NCI-H446 (cell line): ENCODE data around the gene NDUFS6.
A peak's percentile ranks its signal among the peaks of the same experiment; 100 is the strongest.
"Not testable (repeated sequence)": the region's sequence is repeated elsewhere in the genome, so short reads cannot be mapped to it uniquely, and the experiment has no call there.

Source experiments
- DNase-seq, 2 experiments: peaks; one replicate each; lab custom pipeline; 2025; lab: John Stamatoyannopoulos, UW

Gene NDUFS6

DNA sequence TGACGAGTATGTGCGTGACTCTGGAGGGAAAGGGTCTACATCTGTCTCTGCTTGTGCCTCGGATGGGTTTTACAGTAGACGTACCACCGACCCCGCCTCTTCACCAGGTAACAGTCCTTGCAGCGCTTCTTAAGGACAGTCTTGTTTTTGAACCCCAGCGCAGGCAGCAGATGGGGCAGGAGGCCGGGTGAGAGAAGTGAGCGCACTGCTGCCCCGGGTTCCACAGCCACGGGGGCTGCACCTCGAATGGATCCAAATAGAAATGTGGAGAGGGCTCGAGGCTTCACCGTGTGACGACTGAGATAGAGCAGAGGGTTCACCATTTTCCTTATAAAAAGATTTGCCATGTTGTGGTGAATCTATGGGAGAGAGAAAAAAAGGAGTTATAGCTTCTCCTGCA, 2.6 kb upstream of the NDUFS6 start:
- DNase-seq = not testable (repeated sequence)

DNA sequence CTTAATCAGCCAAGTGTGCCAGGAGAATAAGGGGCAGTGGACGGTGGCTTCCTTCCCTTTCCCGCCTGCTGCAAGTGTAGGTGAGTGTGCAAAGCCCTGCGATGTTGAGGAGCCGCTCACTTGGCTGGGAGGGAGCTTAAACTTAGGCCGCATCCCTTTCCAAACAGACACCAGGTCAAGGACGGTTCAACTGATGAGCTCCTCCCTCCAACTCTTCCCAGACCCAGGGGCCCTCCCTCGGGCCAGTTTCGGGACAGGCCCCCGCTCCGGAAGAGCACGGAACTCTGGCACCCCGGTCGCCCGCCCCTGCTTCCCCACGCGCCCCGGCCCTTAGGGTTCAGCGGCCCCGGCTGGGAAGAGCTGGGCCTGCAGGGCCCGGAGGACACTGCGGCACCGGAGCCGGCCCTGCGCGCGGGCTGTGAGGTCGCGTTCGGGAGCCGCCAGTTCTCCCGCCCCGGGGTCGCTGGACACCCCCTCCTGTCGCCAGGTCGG, 2.1 kb upstream of the NDUFS6 start:
- no peak for DNase-seq

DNA sequence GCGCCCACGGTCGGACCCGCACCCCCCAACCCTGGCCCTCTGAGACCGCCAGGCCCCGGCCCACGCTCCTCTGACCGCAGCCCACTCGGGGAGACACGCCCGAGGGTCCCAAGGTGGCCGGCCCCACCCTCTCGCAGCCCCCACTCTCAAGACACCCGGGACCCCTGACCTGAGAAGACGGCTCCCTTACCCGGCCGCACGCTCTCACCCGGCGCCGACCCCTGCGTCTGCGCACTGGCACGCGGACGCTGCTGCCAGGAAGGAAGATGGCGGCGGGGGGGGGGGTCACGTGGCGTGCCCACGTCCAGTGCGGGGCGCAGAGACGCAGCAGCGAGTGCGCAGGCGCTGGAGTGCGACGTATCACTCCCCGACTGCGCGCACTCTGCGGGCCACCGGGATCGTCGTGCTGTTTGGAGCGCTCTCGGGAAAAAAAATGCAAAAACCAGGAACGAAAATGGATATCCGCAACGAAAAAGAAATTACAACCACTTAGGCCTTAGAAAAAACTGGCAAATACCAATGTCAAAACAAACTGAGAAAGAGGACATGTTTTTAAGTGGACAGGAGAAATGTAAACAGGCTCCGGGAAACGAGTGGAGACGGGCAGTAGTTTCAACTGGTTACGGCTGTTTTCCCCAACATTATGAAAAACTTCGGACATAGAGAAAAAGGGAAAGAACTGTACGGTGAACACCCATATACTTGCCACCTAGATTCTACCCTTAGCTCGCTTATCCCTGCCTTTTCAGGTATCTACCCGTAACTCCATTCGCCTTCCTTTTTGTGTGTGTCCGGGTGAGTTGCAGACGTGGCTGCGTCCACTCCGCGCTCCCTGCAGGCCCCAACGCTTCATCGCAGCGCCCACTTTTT, 1.4 kb upstream of the NDUFS6 start, which contains the start of gene MRPL36:
MRPL36 (minus strand) TSS at position 236 of the 870 bp plus-strand sequence. CDS start 902 bp downstream, outside the sequence.
- DNase-seq = peak; percentile 88 to 98

DNA sequence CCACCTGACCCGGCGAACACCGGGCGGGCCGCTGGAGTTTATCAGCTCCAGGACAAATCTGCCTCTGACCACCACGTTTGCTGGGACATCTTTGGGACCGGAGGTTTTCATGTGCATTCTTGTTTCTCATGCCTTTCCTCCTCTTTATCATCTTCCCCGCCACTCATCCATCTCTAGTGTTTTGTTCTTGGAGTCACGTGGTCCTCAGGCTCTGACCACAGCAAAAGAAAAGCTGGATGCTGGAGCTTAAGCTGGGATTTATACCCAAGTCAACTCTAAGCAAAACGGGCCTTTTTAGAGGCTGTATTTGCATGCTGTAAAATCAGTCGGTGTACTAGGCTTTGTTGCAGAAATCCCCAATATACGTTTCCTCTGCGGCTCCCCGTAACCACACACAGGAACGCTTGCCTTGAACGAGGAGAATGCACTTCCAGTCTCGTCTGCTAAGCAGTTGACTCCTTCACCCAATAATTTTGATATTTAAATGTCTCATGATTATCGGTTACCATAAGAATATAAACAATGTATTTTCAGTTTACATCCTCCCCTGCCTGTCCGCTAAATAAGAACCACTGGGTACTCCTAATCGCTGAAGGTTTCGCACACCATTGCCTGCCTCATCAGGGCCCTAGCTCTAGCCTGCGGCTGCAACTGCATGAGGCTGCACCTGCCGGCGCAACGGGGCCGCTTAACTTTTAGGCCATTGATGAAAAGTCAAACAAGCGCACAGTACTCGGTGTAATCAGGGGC, 560 bp upstream of the NDUFS6 start:
- peak in 1 of 2 experiments; percentile 79 for DNase-seq

DNA sequence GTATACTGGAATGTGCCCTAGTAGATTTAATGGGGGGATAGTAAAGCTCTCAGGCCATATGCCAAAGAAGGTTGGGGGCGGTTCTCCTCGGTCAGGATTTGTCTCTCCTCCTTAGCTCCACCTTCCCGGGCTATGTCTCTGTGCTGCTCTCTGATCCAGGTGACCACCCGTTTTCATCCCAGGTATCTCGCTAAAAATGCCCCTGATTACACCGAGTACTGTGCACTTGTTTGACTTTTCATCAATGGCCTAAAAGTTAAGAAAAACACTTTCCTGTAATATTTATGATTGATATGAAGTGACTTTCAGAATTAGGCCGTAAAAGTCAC, 724 bp downstream of the NDUFS6 start:
- DNase-seq = no peak

DNA sequence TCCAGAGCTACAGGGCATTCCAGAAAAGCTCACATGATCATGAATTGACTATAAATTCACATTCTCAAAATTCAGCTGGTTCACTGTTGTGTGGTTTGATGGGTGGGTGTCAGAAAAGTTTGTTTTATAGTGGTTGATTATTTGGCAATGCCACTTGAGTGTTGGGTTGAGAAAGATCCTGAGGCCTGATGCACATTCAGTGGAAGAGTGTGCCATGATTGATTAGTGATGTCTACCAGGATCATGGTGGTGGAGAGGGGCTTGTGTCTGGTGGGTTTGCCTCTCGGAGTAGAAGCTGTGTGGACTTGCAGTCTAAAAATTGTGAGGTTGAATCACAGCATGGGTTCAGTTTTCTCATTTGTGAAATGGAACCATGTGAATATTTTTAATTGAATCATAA, 2.0 kb downstream of the NDUFS6 start:
- DNase-seq = no peak

DNA sequence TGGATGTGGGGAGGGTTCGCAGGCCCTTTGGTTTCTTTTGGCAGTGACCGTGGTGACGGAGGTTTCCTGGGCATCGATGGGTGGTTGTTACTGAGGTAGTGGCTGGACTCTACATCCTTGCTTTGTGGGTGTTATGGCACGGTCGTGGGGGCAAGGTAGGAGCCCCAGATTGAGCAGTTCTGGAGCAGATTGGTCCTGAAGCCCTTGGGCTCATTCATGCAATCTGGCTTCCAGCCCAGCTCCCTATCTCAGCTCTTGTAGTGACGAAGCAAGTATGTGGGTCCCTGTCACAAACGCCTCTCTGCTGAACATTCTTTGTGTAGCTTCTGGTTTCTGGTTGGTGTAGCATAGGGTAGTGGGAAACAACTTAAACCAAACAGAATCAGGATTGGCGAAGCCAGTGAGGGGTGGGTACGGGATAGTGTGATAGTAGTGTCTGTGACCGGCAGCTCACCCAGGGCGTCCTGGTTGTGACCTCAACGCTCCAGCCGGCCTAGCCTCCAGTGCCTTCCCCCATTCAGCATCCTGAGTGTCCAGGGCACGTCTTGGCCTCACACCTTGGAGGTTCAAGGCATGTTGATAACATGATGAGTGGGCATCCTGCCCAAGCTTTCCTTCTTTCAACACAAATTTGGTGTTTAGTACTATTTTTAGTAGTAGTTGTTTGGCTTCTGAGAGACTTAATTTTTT, 2.9 kb downstream of the NDUFS6 start:
- no peak for DNase-seq

DNA sequence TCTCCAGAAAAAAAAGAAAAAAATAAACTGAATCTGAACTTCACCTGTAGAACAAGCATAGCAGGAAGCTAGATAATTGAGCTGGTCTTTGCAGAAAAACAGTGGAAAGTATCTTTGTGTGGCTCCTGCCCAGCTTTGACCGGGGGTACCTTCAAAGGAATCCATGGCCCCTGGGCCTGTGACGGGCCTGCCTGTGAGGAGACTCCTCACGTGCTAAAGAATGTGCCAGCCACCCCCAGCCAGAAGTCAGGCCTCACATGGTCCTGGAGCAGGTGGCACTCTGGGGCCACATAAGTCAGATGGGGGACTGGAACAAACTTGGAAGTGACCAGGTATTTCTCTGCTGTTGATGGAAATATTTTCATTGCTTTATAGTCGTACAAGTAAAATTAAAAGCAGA, 4.1 kb downstream of the NDUFS6 start:
- no peak for DNase-seq

DNA sequence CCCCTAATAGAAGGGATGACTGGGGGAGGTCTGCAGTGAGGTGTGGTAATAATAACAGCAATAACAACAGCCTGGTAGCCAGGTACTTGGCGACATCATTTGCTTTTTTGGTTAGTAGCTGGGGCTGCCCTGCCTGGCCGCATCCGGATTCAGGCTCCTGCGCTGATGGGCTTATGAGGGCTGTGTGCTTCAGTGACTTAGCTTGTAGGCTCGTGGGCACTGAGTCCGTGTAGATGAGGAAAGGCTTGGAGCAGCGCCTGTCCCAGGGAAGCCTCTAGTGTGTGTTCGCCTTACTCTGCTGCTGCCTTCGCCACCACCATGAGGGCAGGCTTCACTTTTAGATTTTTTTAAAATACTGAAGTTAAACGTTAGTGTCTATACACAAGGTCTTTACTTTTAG, 4.5 kb downstream of the NDUFS6 start:
- no peak for DNase-seq

DNA sequence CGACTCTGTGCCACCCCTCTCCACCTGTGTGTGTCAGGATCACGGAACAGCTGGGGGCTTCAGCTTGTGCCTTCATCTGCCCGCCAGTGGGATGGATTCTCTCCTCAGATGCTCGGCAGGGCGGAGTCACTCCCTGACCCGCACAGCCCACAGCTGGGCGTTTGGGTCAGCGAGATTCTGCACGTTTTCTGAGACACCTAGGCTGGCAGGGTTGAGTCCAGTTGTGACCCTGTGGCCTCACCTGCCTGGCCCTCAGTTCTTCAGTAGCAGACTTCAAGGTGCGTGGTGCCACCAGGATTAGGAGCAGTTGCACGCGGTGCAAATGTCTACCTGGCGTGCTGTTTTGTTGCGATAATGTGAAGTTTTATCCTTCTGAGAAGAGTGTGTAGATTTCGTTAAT, 5.0 kb downstream of the NDUFS6 start:
- no peak for DNase-seq

DNA sequence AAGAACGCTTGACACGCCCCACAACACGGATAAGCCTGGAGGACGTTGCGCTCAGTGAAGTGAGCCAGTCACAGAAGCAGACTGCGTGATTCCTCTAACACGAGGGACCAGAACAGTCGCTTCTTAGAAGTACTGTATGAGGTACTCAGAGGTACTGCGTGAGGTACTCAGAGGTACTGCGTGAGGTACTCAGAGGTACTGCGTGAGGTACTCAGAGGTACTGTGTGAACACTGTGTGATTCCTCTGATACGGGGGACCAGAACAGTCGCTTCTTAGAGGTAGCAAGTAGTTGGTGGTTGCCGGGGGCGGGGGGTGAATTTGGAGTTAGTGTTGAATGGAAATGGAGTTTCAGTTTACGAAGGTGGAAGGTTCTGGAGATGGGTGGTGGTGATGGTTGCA, 5.8 kb downstream of the NDUFS6 start:
- no peak for DNase-seq

DNA sequence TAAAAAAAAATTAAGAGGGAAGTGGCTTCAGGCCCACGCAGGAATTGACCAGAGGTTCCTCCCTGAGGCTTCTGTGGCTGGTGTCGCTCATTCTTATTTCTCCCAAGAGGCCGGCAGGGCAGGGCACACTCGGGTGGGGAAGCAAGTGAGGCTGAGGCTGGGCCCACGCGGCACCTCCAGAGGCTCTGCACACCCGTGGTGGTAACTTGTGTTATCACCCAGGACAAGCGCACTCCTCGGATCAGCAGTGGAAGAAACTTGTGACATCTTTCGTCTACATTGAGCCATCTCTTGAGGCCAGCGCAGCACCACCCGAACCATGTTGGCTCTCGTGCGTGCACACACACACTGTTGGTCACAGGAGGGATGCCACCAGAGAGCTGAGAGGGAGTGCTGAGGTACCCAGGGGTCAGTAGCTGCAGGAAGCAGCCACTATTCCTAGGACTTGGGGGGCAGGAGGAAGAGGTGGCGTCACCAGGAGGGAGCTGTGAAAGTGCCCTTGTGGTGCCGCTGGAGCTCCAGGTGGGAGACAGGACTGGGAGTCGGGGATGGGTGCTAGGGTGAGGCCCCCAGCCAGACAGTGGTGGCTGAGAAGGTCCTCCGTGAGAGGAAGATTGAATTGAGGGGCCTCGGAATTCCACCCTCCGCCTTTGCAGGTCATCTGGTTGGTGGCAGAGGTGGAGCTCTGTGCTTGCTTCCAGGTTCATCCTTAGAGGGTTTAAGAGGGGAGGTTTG, 6.4 kb downstream of the NDUFS6 start:
- DNase-seq = no peak

DNA sequence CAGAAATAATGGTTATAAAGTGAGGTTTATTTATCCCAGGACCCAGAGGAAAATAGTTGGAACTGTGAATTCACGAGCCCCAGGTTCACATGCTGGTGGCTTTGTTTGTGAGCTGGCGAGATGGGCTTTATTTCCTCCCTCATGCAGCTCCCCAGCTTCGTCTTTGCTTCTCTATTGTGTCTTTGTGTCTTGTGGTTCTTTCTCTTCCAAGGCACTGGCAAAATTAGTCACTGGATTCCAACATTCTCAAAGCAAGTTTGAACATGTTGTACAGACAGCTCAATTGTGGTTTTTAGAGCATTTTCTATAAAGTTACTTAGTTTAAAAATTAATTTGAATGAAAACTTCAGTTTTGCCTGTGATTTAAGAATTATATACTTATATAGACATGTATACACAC, 7.2 kb downstream of the NDUFS6 start:
- no peak for DNase-seq

DNA sequence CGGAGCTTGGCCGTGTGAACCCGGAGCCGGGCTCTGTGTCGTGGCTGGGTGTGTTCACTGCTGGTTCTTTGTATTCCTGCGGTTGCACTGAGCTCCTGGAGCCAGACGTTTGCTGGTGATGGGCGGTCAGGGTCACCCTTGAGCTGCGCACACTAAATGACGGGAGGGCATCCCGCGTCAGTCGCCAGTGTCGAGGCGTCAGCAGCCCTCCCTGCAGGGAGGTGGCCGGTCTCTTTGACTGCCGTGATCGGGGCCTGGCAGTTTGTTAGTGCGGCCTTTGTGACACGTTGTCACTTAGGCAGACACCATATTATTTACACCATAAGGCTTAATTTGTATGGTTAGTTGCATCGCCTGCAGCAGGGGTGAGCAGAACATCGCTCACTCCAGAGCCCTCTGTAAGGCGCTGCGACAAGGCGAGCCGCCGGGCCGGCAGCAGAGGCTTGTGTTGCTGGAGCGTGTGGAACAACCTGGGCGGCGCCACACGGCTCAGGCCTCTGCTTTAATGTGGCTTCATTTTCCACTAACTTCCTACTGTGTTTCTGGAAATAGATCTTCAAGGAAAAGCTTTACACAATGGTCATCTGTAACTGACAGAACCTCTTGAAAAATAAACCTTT, 8.3 kb downstream of the NDUFS6 start:
- DNase-seq = no peak

DNA sequence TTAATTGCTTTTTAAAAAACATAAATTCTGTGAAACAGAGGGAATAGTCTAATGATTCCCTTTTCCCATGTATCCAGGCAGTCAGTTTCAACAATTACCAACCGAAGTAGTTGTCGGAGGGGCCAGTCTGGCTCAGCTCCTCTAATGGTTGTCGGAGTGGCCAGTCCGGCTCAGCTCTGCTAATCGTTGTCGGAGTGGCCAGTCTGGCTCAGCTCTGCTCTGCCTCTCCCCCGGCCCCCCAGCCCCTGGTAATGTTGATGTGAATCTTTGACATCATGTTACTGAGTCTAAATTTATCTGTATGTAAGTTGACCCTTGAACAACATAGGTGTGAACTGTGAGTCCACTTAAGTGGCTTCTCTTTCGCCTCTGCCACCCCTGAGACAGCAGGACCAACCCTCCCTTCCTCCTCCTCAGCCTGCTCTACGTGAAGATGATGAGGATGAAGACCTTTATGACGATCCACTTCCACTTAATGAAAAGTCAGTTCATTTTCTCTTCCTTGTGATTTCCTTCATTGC, 9.4 kb downstream of the NDUFS6 start:
- no peak for DNase-seq

DNA sequence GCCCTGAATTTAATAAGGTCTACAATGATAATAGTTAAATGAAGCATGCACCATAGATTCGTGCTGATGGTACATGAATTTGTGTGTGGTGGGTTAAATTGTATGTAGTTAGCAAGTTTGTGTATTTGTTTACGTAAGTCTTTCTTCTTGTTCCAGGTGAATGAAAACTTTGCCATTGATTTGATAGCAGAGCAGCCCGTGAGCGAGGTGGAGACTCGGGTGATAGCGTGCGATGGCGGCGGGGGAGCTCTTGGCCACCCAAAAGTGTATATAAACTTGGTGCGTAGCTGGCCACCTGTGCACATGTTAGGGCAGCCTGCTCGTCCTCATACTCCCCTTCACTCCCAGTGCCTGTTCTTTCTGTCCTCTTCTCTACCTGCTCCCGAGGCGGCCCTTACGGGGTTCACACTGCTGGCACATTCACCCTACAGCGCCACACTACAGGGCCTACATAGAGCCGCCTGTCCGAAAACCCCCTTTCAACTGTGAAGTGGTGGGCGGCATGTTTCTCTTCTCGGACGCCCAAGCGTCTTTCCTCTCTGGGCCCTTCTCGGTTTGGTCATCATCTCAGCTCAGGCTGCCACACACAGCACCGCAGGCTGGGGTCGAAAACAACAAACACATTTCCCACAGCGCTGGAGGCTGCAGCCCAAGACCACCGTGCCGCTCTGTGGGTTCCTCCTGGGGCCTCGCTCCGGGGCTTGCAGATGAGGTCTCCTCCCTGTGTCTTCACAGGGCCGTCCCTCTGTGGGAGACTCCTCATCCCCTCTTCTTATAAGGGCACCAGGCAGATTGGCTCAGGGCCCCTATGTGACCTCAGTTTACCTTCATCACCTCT, 13.2 kb downstream of the NDUFS6 start:
- DNase-seq = no peak

DNA sequence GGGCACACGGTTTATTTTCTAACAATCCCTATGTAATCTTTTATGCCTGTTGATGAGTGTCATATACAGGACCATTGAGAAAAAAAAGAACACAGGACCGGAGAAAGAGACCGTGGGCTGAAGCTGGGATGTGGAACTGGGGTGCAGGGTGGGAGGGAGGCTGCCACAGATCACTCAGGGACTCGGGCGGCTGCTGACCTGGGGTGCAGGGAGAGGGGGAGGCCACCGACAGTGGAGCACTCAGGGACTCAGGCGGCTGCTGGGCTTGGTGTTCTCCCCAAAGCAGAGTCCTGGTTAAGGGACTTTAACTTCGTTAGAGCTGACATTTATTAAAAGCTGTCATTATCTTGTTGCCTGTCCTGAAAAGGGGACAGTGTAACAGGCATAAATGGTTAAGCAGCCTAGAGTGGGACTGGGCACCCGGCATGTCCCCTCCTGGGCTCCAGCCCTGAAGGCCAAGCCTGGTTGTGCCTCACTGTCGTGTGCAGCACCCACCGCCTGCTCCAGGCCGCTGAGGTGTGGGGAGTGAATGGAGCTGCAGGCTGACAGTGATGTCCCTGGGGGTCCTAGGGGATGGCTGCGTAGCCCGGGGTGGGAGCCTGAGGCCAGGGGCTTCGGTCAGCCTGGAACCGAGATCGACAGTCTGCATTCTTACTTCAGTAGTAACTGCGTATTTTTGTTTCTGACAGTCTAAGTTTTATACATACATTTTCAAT, 14.0 kb downstream of the NDUFS6 start:
- DNase-seq = no peak

DNA sequence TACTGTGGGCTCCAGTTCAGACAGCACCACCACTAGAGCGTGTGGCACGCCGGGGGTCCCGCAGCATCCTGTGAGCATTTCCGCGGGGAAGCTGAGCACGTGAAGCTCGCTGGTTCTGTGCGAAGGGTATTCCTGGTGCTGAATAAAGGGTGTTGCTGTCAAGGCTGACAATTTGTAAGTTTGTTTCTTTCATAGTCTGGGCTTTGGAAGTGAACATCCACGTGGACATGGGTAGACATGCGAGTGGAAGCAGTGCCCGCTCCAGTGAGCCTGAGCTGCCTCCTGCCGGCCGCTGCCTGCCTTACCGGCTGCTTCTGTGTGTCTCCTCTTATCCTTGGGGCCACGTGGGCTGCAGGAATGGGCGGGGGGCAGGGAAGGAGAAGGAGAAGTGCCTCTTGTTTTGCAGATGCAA, 14.7 kb downstream of the NDUFS6 start:
- DNase-seq = no peak

DNA sequence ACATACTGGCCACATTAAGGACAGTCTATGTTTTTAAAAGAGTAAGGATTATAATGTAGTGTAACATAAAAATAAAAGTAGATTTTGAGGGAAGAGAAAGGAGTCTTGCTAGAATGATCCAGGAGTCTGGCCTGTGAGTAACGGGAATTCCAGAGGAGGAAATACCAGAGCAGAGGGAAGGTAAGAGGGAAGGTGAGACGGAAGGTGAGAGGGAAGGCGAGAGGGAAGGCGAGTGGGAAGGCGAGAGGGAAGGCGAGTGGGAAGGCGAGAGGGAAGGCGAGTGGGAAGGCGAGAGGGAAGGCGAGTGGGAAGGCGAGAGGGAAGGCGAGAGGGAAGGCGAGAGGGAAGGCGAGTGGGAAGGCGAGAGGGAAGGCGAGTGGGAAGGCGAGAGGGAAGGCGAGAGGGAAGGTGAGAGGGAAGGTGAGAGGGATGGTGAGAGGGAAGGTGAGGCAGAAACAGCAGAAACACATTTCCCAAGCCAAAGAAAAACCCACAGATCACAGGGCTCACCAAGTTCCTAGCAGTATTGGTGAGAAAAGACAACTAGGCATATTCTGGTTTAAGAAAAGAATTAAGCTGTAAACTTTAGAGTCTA, 15.4 kb downstream of the NDUFS6 start:
- DNase-seq = not testable (repeated sequence)
